Stimulated activated CD8-positive, alpha-beta memory T cell treated with anti-CD3 and anti-CD28 coated beads, Interleukin-12 subunit alpha, Interleukin-12 subunit beta, amount 100 ng/mL, for 4 hours (primary cell): ENCODE data around the gene CPOX.

Experiments
- DNase-seq: peaks from one replicate; pipeline ENCODE4 v3.0.0-alpha.2; 2020; ENCODE audit warnings: low read depth

Gene CPOX

DNA sequence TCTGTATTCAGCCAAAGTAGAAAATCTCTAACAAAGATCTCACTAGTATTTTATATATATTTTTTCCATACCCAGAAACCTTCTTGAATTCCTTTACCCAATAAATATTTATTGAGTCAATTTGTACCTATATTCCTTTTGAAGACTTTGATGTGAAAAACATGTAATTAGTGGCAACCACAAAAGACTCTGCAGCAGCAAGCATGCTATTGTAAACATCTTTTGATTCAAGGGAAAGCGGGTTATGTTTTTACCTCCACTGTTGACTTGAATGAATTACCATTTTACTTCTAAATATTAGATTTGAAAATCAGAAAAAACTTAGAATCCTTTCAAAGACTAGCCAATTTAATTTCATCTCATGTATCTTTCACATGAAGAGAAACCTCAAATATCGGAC lies 59.2 kb downstream of the CPOX start:
- DNase-seq = no peak

DNA sequence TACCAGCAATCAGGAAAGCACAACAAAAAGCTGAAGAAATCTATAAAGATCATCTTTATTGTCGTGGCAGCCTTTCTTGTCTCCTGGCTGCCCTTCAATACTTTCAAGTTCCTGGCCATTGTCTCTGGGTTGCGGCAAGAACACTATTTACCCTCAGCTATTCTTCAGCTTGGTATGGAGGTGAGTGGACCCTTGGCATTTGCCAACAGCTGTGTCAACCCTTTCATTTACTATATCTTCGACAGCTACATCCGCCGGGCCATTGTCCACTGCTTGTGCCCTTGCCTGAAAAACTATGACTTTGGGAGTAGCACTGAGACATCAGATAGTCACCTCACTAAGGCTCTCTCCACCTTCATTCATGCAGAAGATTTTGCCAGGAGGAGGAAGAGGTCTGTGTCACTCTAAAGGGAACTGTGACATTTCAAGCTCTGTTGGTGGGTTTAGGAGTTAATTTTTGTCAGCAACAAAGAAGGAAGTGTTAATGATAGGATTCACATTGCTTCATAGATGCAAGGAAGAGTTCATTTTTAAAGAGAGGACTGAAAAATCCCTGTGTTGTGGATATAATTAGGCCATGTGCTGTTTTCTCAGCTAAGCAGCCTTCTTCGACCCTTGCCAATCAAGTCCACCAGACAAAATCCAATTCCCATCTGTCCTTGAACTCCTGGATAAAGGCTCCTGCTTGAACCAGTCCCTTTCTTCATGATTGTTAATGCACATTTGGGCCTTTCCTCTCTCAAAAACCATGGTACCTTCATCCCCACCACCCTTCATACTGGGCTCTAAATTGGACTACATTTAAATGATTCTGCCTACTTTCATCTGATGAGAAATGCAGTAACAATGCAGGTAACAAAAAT lies 60.5 kb downstream of the CPOX start:
- DNase-seq = no peak

DNA sequence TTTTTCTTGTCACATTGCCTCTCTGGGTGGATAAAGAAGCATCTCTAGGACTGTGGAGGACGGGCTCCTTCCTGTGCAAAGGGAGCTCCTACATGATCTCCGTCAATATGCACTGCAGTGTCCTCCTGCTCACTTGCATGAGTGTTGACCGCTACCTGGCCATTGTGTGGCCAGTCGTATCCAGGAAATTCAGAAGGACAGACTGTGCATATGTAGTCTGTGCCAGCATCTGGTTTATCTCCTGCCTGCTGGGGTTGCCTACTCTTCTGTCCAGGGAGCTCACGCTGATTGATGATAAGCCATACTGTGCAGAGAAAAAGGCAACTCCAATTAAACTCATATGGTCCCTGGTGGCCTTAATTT lies 61.2 kb downstream of the CPOX start:
- DNase-seq = no peak

DNA sequence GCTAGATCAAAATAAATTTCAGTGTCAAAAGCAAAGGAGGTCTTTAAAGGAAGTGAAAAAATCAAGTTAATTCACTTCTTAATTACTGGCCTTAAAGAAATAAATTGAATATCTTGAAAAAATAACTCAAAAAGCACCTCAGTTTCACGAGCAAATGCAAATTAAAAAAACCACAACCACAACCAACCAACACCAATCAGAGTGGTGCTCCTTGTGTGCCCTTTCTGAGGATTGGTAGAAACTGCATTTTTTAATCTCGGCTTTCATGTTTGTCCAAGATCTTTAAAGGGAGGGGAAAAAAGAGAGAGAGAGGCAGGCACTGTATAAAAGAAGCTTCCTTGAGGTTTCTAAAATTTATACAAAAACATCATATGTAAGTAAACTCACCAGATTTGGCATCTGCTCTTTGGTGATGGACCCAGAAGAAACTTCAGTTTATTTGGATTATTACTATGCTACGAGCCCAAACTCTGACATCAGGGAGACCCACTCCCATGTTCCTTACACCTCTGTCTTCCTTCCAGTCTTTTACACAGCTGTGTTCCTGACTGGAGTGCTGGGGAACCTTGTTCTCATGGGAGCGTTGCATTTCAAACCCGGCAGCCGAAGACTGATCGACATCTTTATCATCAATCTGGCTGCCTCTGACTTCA lies 61.7 kb downstream of the CPOX start, which contains the start of gene GPR15:
GPR15 (plus strand) TSS at position 357 of the 653 bp plus-strand sequence; CDS start at position 413, 56 bp downstream.
- DNase-seq = no peak

DNA sequence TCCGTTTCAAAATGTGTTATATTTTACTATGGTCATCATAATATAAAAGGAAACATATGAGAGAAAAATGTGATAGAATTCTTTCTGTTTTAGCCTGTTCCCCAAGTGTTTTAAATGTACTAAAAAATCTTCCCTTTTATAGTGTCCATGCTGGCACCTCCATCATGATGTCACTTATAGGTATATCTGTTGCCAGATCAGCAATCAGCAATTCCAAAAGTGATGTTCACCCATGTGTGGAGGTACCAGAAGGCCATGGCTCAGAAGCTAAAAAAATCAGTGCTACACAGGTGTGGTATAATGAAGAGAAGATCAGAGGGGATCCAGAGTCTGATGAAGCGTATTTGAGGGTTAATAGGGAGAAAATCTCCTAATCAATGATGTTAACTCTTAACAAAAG lies 62.7 kb downstream of the CPOX start:
- DNase-seq = no peak

DNA sequence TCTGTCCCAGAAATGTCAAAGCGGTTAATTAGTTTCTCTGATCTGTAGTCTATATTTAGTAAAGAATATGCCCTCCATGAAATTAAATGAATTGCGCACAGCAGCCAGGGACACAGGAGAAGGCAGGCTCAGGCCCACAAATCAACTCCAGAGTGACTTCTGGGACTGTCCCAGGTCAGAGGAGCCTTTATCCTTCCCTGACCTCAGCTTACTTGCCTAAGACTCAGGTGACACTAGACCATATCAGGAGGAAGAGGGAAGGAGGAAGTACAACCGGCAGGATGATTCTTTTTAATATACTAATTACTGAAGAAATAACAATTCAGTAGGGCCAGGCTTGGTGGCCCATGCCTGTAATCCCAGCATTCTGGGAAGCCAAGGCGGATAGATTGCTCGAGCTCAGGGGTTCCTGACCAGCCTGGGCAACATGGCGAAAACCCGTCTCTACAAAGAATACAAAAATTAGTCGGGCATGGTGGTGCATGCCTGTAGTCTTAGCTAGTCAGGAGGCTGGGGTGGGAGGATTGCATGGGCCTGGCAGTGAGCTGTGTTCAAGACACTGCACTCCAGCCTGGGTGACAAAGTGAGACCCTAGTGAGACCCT lies 63.5 kb downstream of the CPOX start:
- no peak for DNase-seq
